Iris pigment epithelial cell (primary cell): Measurements from ENCODE around the gene KRTAP5-5.
A peak's percentile ranks its signal among the peaks of the same experiment; 100 is the strongest.
"Not testable (repeated sequence)": the region's sequence is repeated elsewhere in the genome, so short reads cannot be mapped to it uniquely, and the experiment has no call there.

Source experiments
- DNase-seq: peaks from one replicate; pipeline ENCODE4 v3.0.0-alpha.2; 2011; ENCODE audit warnings: low read depth

The KRTAP5-5 gene

DNA sequence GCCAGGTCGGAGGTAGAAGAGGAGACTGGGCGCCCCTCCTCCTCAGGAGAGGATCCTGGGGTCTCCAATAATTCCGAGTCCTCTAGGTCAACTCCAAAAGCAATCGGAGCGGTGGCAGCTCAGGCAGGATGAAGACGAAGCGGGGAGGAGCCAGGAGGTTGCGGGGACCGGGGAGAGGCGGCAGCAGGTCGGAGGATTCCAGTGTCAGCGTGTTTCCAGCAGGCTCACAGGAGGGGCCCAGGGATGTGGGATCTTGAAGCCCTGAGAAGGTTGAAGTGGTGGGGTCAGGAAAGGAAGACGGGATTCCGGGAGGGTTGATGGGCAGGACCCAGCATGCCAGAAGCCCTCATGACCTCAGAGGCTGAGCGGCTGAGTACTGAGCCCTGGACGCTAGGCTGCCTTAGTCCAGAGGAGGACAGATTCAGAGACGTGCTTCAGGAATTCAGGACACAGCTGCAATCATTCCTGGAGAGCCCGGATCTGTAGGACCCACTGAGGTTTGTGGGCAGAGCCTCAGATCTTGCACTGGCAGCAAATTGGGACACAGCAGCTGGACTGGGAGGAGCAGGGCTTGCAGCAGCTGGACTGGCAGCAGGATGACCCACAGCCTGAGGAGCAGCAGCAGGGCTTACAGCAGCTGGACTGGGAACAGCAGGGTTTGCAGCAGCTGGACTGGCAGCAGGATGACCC is 22.3 kb upstream of the KRTAP5-5 start:
- DNase-seq: not testable (repeated sequence)

DNA sequence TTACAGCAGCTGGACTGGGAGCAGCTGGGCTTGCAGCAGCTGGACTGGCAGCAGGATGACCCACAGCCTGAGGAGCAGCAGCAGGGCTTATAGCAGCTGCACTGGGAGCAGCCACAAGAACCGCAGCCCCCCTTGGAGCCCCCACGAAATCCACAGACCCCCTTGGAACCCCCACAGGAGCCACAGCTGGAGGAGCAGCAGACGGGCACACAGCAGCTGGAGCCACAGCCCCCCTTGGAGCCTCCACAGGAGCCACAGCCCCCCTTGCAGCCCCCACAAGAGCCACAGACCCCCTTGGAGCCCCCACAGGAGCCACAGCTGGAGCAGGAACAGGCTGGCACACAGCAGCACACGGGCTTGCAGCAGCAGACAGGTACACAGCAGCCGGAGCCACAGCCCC is 21.7 kb upstream of the KRTAP5-5 start:
- not testable (repeated sequence) for DNase-seq

DNA sequence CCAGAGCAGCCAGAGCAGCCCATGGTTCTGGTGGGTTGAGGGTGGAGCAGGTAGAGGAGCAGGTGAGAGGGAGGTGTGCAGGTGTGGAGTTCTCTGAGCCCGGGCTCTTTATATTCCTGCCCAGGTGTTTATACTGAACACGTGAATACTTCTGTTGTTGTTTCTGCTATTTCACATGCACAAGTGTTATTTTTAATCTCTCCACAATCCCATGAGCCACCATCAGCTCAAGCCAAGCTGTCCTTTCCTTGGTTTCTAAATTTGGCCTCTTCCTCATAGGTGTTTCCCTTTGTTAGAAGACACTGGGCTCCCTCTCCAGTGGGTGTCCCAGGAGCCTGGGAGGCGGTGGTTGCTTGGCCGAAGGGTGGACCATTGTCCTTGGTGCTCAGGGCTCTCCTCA is 21.2 kb upstream of the KRTAP5-5 start, which contains the start of gene KRTAP5-3:
Gene KRTAP5-3, minus strand, starts transcription at position 101 of the 400 bp plus-strand sequence. Its CDS starts 78 bp downstream, at position 23.
- no peak for DNase-seq

DNA sequence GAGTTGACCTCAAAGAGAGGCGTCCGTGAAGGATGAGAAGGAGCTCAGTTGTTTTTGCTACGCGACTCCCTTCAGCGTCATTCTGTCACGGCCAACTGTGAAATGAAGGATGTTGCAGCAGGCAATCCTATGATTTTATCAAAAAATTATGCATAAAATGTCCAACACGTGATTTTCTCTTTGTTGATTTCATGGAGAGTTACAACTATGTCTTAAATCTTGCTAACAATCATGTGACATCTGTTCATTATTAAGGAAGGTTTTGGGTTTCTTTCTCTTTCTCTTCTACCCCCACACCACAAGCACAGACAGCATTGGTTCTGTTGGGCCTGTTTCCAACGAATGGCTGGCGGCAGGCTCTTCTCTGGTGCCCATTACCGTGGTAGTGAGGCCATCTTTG is 11.3 kb upstream of the KRTAP5-5 start:
- DNase-seq: no peak

DNA sequence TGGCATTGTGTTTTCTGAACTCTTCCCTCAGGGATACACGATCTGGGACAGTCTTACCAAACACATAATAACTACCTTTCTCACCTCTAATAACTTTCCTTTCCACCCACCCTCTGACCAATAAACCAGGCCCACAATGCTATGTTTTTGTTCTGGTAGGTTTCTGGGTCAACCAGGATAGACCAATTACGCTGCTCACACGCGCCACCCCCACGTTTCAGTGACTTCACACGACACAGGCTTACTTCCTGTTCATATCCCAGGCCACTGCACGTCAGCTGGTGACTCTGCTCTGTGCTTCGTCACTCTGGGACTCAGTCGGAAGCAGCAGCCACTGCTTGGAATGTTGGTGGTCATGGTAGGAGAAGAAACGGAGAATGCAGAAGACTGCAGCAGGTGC is 10.1 kb upstream of the KRTAP5-5 start:
- no peak for DNase-seq

DNA sequence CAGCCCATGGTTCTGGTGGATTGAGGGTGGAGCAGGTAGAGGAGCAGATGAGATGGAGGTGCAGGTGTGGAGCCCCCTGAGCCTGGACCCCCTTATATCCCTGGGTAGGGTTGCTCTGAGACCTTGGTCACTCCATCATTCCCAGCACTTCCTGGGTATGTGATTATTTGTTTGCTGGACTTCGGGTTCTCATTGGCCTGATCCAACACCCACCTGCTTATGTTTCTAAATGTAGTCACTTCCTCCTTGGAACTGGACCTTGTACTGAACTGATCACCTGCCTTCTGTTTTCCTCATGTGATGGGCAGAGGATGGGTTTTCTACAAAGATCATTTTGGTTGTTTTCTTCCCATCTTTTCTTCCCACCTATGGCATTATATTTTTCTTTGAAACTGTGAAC is 7.5 kb upstream of the KRTAP5-5 start, which contains the start of gene KRTAP5-4:
Gene KRTAP5-4, minus strand, starts transcription at position 53 of the 400 bp plus-strand sequence. Its CDS starts 45 bp downstream, at position 8.
- DNase-seq: no peak

DNA sequence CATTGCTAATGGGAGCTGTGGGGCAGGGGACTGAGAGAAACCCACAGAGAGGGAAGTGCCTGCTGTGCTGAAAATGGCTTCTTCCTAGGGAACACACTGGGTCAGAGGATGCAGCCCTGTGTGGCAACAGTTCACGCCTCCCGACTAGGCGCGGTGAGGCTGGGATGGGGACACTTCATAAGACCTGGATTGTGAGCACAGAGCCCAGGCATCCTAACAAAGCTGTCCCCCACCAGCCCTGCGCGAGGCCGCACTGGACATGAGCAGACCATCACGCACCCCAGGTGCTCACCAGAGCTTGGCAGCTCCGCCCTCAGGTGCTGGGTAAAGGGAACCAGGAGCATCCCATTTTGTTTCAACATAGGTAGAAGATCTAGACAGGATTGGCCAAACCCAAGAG is 5.9 kb upstream of the KRTAP5-5 start:
- DNase-seq: no peak

DNA sequence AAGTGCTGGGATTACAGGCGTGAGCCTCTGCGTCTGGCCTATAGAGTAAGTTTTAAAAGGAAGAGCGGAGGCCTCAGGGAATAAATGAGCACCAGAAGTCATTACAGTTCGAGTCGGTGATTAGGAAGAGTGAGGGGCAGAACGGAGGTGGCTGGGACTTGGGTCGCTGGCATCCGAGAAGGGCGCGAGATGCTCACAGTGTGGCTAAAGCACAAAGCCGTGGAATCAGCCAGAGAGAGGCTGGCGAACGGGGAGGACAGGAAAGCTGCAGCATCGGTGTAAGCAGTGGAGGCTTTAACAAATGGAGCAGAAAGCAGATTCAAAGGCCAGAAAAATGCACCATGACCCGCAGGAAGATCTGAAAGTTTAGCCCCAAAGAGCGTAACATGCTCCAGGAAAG is 5.0 kb upstream of the KRTAP5-5 start:
- DNase-seq: no peak

DNA sequence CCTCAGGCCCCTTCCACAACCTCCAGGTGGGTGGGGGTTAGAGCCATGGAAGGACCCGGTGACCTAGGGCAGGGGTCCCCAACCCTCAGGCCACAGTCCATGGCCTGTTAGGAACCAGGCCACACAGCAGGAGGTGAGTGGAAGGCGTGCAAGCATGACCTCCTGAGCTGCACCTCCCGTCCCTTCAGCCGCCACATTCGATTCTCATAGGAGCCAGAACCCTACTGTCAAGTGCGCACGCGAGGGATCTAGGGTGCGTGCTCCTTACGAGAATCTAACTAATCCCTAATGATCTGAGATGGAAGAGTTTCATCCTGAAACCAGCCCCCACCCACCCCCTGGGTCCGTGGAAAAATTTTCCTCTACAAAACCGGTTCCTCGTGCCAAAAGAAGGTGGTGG is 4.0 kb upstream of the KRTAP5-5 start:
- no peak for DNase-seq

DNA sequence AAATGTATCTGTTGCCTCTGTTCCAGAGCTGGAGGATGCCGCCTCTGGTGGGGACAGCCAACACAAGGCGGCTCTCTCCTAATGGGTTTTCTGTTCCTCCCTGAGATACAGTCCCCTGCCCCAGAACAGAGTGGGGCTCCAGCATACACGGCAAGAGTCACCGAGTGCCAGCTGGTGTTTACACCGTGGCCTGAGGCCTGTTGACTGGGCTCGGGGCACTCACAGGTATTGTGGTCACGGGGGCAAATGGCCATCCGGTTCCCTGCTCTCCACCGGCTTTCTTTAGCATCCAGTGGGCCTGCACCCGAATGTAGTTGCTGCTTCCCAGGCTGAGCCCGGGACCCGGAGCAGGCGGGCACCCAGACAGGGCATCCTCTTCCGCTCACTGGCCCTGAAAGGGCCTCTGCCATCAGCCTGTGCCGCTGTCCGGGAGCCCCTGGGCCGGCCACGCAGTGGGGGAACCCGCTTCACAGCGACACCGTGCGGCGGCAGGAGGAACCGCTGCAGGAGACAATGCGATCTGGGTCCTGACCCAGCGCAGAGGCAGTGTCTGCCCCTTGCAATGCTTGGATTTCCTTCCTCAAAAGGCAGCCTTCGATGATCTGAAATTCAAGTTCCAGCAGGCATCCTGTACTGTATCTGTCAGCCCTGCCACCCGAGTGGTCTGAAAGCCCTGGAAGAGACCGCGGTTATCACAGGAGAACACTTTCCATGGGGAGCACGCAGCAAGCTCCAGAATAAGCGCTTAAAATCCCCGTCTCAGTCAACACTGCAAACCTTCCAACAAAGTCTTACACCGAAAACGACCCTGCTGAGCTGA is 859 bp upstream of the KRTAP5-5 start:
- DNase-seq: peak; percentile 17

DNA sequence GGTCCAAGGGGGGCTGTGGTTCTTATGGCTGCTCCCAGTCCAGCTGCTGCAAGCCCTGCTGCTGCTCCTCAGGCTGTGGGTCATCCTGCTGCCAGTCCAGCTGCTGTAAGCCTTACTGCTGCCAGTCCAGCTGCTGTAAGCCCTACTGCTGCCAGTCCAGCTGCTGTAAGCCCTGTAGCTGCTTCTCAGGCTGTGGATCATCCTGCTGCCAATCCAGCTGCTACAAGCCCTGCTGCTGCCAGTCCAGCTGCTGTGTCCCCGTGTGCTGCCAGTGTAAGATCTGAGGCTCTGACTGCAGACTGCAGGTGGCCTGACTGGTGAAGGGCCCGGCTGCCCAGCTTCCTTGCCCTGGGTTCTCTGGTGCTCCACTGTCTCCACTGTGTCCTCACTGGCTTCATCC is 696 bp downstream of the KRTAP5-5 start:
- DNase-seq: no peak

DNA sequence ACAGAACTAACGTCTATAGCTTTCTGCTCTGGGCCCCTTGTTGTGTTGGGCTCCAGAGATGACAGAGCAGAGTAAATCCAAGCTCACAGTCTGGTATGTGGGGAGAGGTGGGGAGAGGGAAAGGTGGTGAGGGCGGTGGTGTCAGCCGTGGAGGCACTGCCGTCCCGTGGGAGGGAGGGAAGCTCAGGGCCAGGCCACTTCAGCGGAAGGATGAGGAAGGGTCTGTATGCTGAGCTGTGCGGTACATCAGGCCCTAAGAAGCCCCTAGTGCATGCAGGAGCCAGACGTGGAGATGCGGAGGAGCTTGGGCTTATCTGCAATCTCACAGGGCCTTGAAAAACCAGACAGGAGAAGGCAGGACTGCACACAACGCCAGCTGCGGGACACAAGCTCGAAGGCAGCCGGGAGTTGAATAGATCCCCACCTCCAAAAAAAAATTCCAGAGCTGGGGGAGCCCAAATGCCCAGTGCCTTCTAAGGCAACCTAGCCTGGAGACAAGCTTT is 1.5 kb downstream of the KRTAP5-5 start:
- DNase-seq: no peak

DNA sequence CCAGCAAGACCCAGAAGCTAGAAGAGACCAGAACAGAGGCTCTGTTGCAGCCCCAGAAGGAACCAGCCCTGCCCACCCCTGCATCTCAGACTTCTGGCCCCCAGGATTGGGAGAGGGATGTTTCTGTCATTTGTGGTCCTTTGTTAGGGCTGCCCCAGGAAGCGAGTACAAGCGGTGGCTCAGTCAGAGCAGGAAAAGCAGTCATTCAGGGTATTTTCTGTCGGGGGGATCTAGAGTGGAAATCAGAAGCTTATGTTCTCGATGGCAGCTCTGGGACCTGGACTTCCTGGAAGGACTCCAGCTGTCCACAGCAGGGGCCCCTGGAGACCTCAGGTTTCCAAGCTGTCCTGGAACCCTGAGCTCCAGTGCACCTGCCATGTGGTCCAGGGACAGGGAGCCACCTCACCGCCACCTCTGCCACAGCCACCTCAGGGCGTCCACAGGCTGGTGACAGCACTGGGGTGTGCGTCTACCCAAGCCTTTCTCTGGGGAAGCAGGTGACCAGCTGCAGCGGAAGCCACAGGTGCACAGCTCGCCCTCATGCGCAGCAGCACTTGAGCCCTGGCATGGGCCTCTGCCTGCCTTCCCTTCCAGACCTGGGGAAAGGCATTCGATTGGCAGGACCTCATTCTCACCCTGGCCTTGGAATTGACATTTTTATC is 2.6 kb downstream of the KRTAP5-5 start:
- no peak for DNase-seq

DNA sequence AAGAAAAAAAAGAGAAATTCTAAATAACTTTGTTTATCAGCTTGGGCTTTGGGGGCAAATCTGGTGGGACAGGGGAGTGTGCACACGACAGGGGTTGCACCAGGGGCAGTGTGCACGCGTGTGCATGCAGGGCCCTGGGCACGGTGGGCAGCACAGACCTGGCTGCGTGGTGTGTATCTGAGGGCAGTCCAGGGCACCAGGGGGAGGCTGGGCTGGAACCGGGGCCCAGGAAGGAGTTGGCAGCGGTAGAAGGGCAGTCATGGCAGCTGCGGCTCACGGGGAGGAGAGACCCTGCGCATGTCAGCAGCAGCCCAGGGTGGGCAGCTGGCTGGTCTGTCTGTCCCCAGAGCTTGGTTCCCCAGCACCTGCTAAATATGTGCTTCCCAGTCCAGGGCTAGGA is 4.3 kb downstream of the KRTAP5-5 start:
- no peak for DNase-seq

DNA sequence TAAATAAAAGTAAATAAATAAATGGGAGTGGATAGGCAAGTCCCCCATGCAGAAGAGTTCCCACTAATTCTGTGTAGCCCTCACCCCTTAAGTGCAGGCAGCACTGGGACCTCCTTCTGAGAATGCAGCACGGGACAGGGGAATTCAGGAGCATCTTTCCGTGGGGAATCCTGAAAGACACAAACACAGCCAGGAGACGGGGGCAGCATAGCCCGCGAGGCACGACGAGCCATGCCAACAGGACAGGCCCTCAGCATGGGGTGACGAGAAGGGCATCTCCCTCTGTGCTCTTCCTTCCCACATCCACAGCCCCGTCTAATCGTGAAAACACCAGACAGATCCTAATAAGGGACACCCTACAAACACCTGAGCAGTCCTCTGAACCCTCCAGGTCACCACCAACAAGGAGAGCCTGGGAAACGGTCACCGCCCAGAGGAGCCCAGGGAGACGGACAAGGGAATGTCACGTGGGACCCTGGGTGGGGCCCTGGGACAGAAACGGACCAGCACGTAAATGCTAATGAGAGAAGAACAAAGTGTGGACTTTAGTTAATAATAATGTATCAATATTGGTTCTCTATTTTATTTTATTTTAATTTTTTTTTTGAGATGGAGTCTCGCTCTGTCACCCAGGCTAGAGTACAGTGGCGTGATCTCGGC is 6.8 kb downstream of the KRTAP5-5 start:
- DNase-seq: no peak

DNA sequence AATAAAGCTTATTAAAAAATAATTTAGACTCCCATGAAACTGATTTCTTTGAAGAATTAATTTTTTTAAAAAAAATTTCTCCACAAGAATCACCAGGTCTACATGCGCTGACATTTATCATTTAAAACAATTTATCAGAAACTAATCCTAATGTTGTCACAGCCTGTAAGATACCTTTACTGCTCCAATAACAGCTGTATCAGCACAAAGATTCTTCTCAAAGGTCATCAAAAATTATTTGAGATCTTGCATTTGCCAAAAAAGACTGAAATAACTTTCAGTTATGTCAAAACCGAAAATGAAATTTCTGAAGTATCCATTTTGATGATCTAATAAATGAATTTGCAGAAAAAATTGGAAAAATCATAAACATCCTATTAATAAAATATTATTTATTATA is 8.1 kb downstream of the KRTAP5-5 start:
- DNase-seq: no peak

DNA sequence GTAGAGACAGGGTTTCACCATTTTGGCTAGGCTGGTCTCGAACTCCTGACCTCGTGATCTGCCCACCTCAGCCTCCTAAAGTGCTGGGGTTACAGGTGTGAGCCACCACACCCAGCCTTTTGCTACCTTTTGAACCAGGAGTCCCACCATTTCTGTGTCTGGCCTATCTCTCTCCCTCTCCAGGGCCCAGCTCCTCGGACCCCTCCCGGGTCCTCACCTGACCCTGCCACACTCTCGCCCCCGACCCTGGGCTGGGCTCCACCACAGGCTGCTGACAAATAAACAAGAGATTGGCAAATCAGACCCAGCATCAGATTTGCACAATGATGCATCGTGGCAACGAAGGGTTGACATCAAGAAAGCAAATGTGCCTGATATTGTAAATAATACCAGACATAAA is 8.8 kb downstream of the KRTAP5-5 start:
- no peak for DNase-seq

DNA sequence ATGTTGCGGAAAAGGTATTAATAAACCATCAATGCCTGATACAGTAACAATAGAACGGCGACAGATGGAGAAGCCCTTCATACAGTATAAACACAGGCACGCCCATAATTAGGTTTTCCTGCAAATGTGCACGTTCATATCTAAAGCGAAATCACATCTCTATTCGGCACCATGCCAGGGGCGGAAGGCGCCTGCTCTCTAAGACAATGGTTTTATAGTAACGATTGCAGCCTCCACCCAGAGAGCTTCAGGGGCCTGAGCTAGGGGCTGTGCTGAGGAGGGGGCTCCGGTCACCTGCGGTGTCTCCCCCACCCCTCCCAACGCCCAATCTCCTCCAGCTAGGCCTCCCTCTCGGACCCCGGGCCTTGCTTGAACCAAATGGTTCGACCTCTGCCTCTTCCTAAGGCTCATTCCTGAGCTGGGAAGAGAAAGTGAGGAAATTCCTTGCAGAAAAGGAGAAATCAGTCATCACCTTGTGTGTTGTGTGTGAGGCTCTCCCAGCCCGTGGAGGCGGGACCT is 9.6 kb downstream of the KRTAP5-5 start:
- no peak for DNase-seq

DNA sequence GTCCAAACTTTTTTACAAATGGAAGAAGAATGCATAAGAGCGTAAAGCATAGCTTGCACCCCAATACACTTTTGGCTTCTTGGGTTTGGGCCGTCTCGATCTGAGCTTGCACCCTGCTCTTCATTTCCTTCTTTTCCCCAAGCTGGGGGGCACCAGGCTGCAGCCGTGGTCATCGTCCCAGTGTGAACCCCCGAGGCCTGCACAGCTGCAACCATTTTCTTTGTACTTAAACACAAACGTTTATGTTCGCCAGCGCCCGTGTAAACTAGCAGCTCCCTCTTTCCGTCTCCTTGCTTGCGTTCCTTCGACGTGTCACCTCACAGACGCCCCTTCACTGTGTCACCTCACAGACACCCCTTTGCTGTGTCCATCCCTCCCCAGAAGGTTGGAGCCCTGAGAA is 10.1 kb downstream of the KRTAP5-5 start:
- DNase-seq: no peak

DNA sequence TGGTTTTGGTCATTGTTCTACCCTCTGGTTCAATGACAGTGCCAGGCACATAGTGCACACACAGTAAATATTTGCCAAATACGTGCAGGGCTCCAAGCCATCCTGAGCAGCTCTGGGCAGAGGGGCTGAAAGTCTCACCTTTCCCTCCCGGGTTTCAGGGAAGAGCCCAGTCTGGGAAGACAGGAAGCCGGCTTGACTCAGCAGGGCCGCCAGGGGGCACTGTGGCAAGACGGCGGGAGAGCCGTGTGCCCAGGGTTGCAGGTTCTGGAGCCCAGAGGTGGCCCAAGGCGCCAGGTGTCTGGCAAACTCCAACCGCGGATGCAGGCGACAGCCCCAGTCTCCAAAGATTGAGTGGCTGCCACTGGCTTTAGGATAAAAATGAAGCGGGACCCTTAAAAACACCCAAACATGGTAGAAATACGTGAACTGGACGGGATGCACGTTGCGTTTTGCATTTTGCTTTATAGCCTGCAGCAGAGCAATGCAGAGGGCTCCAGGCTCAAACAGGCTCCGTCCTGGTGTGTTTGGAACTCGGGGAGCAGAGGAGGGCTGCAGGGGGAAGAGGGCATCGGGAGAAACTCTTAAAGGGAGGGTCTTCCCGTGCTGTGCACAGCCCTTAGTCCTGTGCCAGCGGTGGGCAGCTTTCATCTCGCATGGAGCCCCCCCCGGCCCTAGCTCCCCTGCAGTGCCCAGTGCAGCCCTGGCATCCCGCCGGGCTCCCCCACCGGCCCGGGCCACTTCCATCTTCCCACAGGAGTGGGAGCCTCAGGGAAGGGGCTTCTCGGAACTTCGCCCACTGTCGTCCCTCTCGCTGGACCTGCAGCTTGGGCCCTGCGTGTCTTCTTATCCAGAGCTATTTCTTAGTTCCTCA is 10.7 kb downstream of the KRTAP5-5 start:
- DNase-seq: peak; percentile 16

DNA sequence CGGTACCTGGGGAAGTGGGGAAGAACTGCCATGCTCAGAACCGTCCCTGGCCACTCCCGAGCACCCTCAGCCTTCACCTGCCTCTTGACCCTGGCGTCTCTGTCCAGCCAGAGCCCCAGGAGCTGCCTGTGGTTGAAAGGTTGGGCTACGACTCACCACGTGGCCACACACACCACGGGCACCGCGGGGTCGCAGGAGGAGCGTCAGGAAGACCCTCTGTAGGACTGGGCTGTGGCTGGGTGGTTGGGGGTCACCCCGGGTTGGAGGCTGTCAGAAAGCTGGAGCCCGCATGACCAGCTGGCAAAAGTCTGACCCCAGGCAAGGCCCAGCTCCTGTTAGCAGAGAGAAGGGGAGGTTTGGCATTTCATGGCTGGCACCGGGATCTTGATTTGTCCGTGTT is 11.5 kb downstream of the KRTAP5-5 start:
- no peak for DNase-seq
